IPS-15b (cell line): Measurements from ENCODE around the gene RDX.
"Not testable (repeated sequence)": the region's sequence is repeated elsewhere in the genome, so short reads cannot be mapped to it uniquely, and the experiment has no call there.

Source experiments
- H3K27me3 ChIP-seq: one replicate; pipeline ENCODE4 v1.6.1; 2013; ENCODE audit warnings: low read length; ENCODE audit not compliant: control insufficient read depth, insufficient read depth
- H3K36me3 ChIP-seq: one replicate; pipeline ENCODE4 v1.6.1; 2013; ENCODE audit warnings: low read length; ENCODE audit not compliant: control insufficient read depth, insufficient read depth
- H3K4me1 ChIP-seq: one replicate; pipeline ENCODE4 v1.6.1; 2013; ENCODE audit warnings: mild to moderate bottlenecking, low read length; ENCODE audit not compliant: control insufficient read depth, insufficient read depth
- H3K4me3 ChIP-seq: one replicate; pipeline ENCODE4 v1.5.1; 2013; ENCODE audit warnings: low read depth, low read length
- H3K9ac ChIP-seq: one replicate; pipeline ENCODE4 v1.6.1; 2013; ENCODE audit warnings: low read depth, mild to moderate bottlenecking, low read length
- H3K9me3 ChIP-seq: one replicate; pipeline ENCODE4 v1.6.1; 2013; ENCODE audit warnings: mild to moderate bottlenecking, low read length; ENCODE audit not compliant: control insufficient read depth, insufficient read depth

Gene RDX

GRCh38 chr11:110301577-110301976 lies 5.2 kb upstream of the RDX start:
- no peaks in the 10 kb centered on the region for H3K36me3 ChIP-seq
- H3K4me1 ChIP-seq: peaks cover 10% of the 10 kb centered on the region
- no peaks in the 10 kb centered on the region for H3K9me3 ChIP-seq
- H3K4me3 ChIP-seq: no peak overlapping the region
- no peak overlapping the region for H3K9ac ChIP-seq
- H3K27me3 ChIP-seq: no peaks in the 10 kb centered on the region

- H3K4me1 ChIP-seq: peaks cover 10% of the 10 kb centered on the region
- H3K27me3 ChIP-seq: no peaks in the 10 kb centered on the region
- no peaks in the 10 kb centered on the region for H3K36me3 ChIP-seq
- H3K9me3 ChIP-seq: no peaks in the 10 kb centered on the region
- H3K9ac ChIP-seq: no peak overlapping the region
- H3K4me3 ChIP-seq: no peak overlapping the region
Observed at GRCh38 chr11:110301032-110301431, 4.6 kb upstream of the RDX start.

- H3K9ac ChIP-seq: no peak overlapping the region
- H3K36me3 ChIP-seq: no peaks in the 10 kb centered on the region
- no peak overlapping the region for H3K4me3 ChIP-seq
- H3K27me3 ChIP-seq: no peaks in the 10 kb centered on the region
- peaks cover 10% of the 10 kb centered on the region for H3K4me1 ChIP-seq
- no peaks in the 10 kb centered on the region for H3K9me3 ChIP-seq
Observed at GRCh38 chr11:110299006-110299785, 2.8 kb upstream of the RDX start.

- Histone ChIP-seq H3K27me3 (no peaks in the 10 kb centered on the region), H3K9me3 (no peaks in the 10 kb centered on the region), H3K36me3 (no peaks in the 10 kb centered on the region), H3K9ac (no peak overlapping the region), H3K4me1 (peaks cover 10% of the 10 kb centered on the region), H3K4me3 (no peak overlapping the region)
Observed at GRCh38 chr11:110298301-110298765, 1.9 kb upstream of the RDX start.

GRCh38 chr11:110297726-110298300 lies 1.4 kb upstream of the RDX start:
- H3K4me1 ChIP-seq: peaks cover 11% of the 10 kb centered on the region
- H3K9me3 ChIP-seq: no peaks in the 10 kb centered on the region
- H3K36me3 ChIP-seq: no peaks in the 10 kb centered on the region
- H3K4me3 ChIP-seq: no peak overlapping the region
- no peaks in the 10 kb centered on the region for H3K27me3 ChIP-seq
- H3K9ac ChIP-seq: no peak overlapping the region

GRCh38 chr11:110297076-110297725 lies 787 bp upstream of the RDX start:
- peak overlapping the region; percentile 81 for H3K9ac ChIP-seq
- H3K27me3 ChIP-seq: no peaks in the 10 kb centered on the region
- H3K4me3 ChIP-seq: peak overlapping the region; percentile 46
- H3K4me1 ChIP-seq: peaks cover 11% of the 10 kb centered on the region
- no peaks in the 10 kb centered on the region for H3K9me3 ChIP-seq
- H3K36me3 ChIP-seq: no peaks in the 10 kb centered on the region

GRCh38 chr11:110295531-110296225 lies 736 bp downstream of the RDX start:
- Histone ChIP-seq H3K27me3 (no peaks in the 10 kb centered on the region), H3K4me1 (peaks cover 11% of the 10 kb centered on the region), H3K36me3 (no peaks in the 10 kb centered on the region), H3K9me3 (no peaks in the 10 kb centered on the region), H3K4me3 (peak overlapping the region; percentile 71), H3K9ac (peak overlapping the region; percentile 90)

- Histone ChIP-seq H3K9ac (no peak overlapping the region), H3K4me1 (peaks cover 11% of the 10 kb centered on the region), H3K9me3 (no peaks in the 10 kb centered on the region), H3K4me3 (peak overlapping the region; percentile 71), H3K36me3 (no peaks in the 10 kb centered on the region), H3K27me3 (no peaks in the 10 kb centered on the region)
Observed at GRCh38 chr11:110295086-110295485, 1.3 kb downstream of the RDX start.

GRCh38 chr11:110294509-110294908 lies 1.9 kb downstream of the RDX start:
- Histone ChIP-seq H3K9ac (no peak overlapping the region), H3K27me3 (no peaks in the 10 kb centered on the region)

GRCh38 chr11:110293389-110293788 lies 3.0 kb downstream of the RDX start:
- Histone ChIP-seq H3K36me3 (no peaks in the 10 kb centered on the region), H3K9me3 (no peaks in the 10 kb centered on the region), H3K4me3 (no peak overlapping the region), H3K4me1 (peaks cover 11% of the 10 kb centered on the region), H3K9ac (no peak overlapping the region), H3K27me3 (no peaks in the 10 kb centered on the region)

More at GRCh38 chr11:110294509-110294908, 1.9 kb downstream of the RDX start:
- H3K4me1 ChIP-seq: peaks cover 11% of the 10 kb centered on the region
- no peaks in the 10 kb centered on the region for H3K9me3 ChIP-seq
- no peaks in the 10 kb centered on the region for H3K36me3 ChIP-seq
- H3K4me3 ChIP-seq: peak overlapping the region; percentile 71

GRCh38 chr11:110292146-110292545 lies 4.3 kb downstream of the RDX start:
- not testable (repeated sequence) for H3K4me3 ChIP-seq, H3K27me3 ChIP-seq, H3K9ac ChIP-seq, H3K4me1 ChIP-seq, H3K36me3 ChIP-seq, H3K9me3 ChIP-seq
